Liver (tissue), 9 donors: ENCODE measurements around the gene CMTM8. TPM values are rescaled to one million over a fixed set of nuclear protein-coding genes. Genes with fewer than 3 reads are reported as not detected.

Experiments used
- DNase-seq: peaks from one replicate; pipeline ENCODE4 v3.0.0-alpha.2; 2017; ENCODE audit warnings: low spot score
- H3K27ac ChIP-seq, 2 donors: one replicate each; pipeline ENCODE4 v1.7.0; 2013; ENCODE audit warnings: inconsistent platforms in 2 of 2, low read length in 2 of 2, control low read depth in 1 of 2, low read depth in 1 of 2, mild to moderate bottlenecking in 1 of 2
- H3K27me3 ChIP-seq, 4 donors: one replicate each; pipeline versions ENCODE4 v1.6.1 to v1.7.0; 2013; ENCODE audit warnings: low read length in 3 of 4, inconsistent platforms in 1 of 4, mild to moderate bottlenecking in 1 of 4, moderate library complexity in 1 of 4; ENCODE audit not compliant: control insufficient read depth in 4 of 4, insufficient read depth in 4 of 4
- H3K36me3 ChIP-seq, 4 donors: one replicate each; pipeline versions ENCODE4 v1.6.1 to v1.7.0; 2013; ENCODE audit warnings: low read length in 3 of 4, mild to moderate bottlenecking in 3 of 4, low read depth in 1 of 4, moderate library complexity in 1 of 4; ENCODE audit not compliant: control insufficient read depth in 4 of 4, insufficient read depth in 3 of 4
- H3K4me1 ChIP-seq, 4 donors: one replicate each; pipeline versions ENCODE4 v1.6.1 to v1.7.0; 2013; ENCODE audit warnings: low read length in 3 of 4, mild to moderate bottlenecking in 3 of 4, moderate library complexity in 1 of 4; ENCODE audit not compliant: control insufficient read depth in 4 of 4, insufficient read depth in 4 of 4
- H3K4me3 ChIP-seq, 3 donors: one replicate each; pipeline versions ENCODE4 v1.6.1 to v1.7.0; 2013; ENCODE audit warnings: low read length in 3 of 3, control low read depth in 1 of 3, low read depth in 1 of 3, mild to moderate bottlenecking in 1 of 3
- H3K9ac ChIP-seq, 2 donors: one replicate each; pipeline ENCODE4 v1.7.0; 2013; ENCODE audit warnings: low read length in 2 of 2, mild to moderate bottlenecking in 2 of 2, moderate library complexity in 2 of 2, control low read depth in 1 of 2, low read depth in 1 of 2
- H3K9me3 ChIP-seq, 4 donors: one replicate each; pipeline versions ENCODE4 v1.6.1 to v1.7.0; 2013; ENCODE audit warnings: low read length in 3 of 4; ENCODE audit not compliant: control insufficient read depth in 4 of 4
- EGR1 ChIP-seq, 2 donors: IDR thresholded peaks; 2 replicates each; pipeline ENCODE4 v1.6.1; 2016 to 2018; ENCODE audit warnings: antibody characterized with exemption in 2 of 2, low read depth in 2 of 2
- FOXA1 ChIP-seq: IDR thresholded peaks from 2 replicates; pipeline ENCODE4 v1.6.1; 2016; ENCODE audit warnings: antibody characterized with exemption
- FOXA2 ChIP-seq: IDR thresholded peaks from 2 replicates; pipeline ENCODE4 v1.6.1; 2016; ENCODE audit warnings: antibody characterized with exemption
- GABPA ChIP-seq, 2 donors: IDR thresholded peaks in 1 of 2; conservative IDR thresholded peaks in 1 of 2; 2 replicates each; pipeline ENCODE4 v1.6.1; 2016; ENCODE audit warnings: antibody characterized with exemption in 2 of 2, mild to moderate bottlenecking in 1 of 2, moderate library complexity in 1 of 2
- HNF4A ChIP-seq, 2 donors: conservative IDR thresholded peaks; 2 replicates each; pipeline ENCODE4 v1.6.1; 2016; ENCODE audit warnings: antibody characterized with exemption in 2 of 2, mild to moderate bottlenecking in 2 of 2
- HNF4G ChIP-seq: IDR thresholded peaks from 2 replicates; pipeline ENCODE4 v1.6.1; 2016; ENCODE audit warnings: antibody characterized with exemption
- JUND ChIP-seq, 2 donors: IDR thresholded peaks; 2 replicates each; pipeline ENCODE4 v1.6.1; 2016; ENCODE audit warnings: antibody characterized with exemption in 2 of 2
- NR2F2 ChIP-seq: IDR thresholded peaks from 2 replicates; pipeline ENCODE4 v1.6.1; 2016; ENCODE audit warnings: antibody characterized with exemption
- RAD21 ChIP-seq, 2 donors: IDR thresholded peaks; 2 replicates each; pipeline ENCODE4 v1.6.1; 2016; ENCODE audit warnings: antibody characterized with exemption in 2 of 2, mild to moderate bottlenecking in 2 of 2
- RXRA ChIP-seq, 2 donors: IDR thresholded peaks; 2 replicates each; pipeline ENCODE4 v1.6.1; 2017 to 2018; ENCODE audit warnings: antibody characterized with exemption in 2 of 2, mild to moderate bottlenecking in 1 of 2
- SP1 ChIP-seq: IDR thresholded peaks from 2 replicates; pipeline ENCODE4 v1.6.1; 2018; ENCODE audit warnings: antibody characterized with exemption, mild to moderate bottlenecking
- TAF1 ChIP-seq: conservative IDR thresholded peaks from 2 replicates; pipeline ENCODE4 v1.6.1; 2016; ENCODE audit warnings: antibody characterized with exemption, mild to moderate bottlenecking
- YY1 ChIP-seq: IDR thresholded peaks from 2 replicates; pipeline ENCODE4 v1.6.1; 2016; ENCODE audit warnings: antibody characterized with exemption, mild to moderate bottlenecking
- WGBS: extraction: QIAGEN DNeasy Blood & Tissue Kit; methylation state at CpG from one replicate; pipeline ENCODE4 v1.1.7; 2013; 5-methylcytosine and 5-hydroxymethylcytosine counted together
- polyA plus RNA-seq, 2 donors: library from polyadenylated mRNA; stranded (reverse) in 1 of 2; unstranded in 1 of 2; fragments of 200-250 nt in 1 of 2; fragments of >200 nt in 1 of 2; fragmentation: Nextera tagmentation in 1 of 2; extraction: Ambion mirVana in 1 of 2; gene quantifications; one replicate each; pipeline versions ENCODE4 v1.2.1 to v1.2.3, GENCODE V29; 2013 to 2015
- total RNA-seq, 2 donors: library from RNA; depleted of rRNA; stranded (reverse); fragments of >200 nt; gene quantifications; one replicate each; pipeline ENCODE4 v1.2.3, GENCODE V29; 2014
- TF ChIP-seq, protein P1 (sequence below): IDR thresholded peaks from 2 replicates; pipeline ENCODE4 v1.6.1; 2016; ENCODE audit warnings: antibody characterized with exemption, mild to moderate bottlenecking
- TF ChIP-seq, protein P2 (sequence below): IDR thresholded peaks from 2 replicates; pipeline ENCODE4 v1.6.1; 2016; ENCODE audit warnings: antibody characterized with exemption
- TF ChIP-seq, protein P3 (sequence below): IDR thresholded peaks from 2 replicates; pipeline ENCODE4 v1.6.1; 2016; ENCODE audit warnings: antibody characterized with exemption
- TF ChIP-seq, protein P4 (sequence below): IDR thresholded peaks from 2 replicates; pipeline ENCODE4 v1.6.1; 2016; ENCODE audit warnings: antibody characterized with exemption
- TF ChIP-seq, protein P5 (sequence below): fragments of 150-350 bp; IDR thresholded peaks from 2 replicates; pipeline ENCODE4 v1.5.1; 2017; ENCODE audit warnings: improper control_type of control experiment, low read depth, low read length; ENCODE audit not compliant: missing input control
- donor health status: healthy.
- donor health status: healthy.
- donor health status: healthy.
- donor health status: healthy.
- donor health status: healthy.

The CMTM8 gene
- total and polyA plus RNA-seq, 4 donors = 4.3 to 44.6 (median 12.5) TPM

DNA sequence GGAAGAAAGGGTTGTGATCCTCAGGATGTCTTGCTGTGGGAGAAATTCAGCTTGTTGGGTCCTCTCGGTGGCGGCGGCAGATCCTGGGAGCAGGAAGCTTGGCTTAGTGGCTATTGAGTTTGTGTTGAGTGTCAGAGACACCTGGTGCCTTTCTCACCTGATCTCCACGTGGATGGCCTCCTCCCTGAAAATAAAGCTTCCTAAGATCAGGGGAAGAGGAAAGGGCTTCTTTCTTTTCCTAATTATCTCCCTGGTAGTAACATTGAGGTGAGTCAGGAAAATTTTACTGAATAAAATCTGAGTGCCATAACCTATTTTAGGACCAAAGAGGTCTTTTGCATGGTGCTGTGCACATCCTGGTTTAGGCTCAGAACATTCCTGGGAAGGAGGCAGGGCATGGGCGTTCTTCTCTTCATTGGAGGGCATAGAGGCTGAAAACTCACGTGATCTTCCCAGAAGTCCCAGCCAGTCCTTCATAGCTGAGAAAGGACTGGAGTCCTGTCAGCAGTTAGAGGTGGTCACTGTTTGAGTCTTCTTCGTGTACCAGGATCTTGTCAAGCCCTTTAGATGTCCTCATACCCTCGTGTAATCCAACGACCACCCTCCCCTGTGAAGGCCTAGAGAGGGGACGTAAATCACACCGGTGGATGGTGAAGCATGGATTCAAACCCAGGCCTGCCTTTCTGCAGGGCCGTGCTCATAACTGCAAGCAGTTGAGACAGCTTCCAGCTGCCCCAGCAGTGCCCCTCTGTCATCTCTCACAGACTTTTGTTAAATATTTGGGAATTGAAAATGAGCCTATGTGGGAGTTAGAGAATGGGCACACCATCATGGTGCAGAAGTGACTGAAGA, 1.1 kb downstream of the CMTM8 start:
- DNase-seq = no peak
- Histone ChIP-seq H3K4me1 (peaks cover 8 to 62% (median 44%) of the 10 kb centered on the region in 4 donors), H3K36me3 (no peaks in the 10 kb centered on the region), H3K27me3 (no peaks in the 10 kb centered on the region), H3K9ac (peak overlapping the region in 1 of 2 donors; percentile 79), H3K4me3 (peak overlapping the region; percentile 80 to 93 (median 82)), H3K9me3 (no peaks in the 10 kb centered on the region), H3K27ac (peak overlapping the region; percentile 48 to 87)
- TF ChIP-seq EGR1 (IDR thresholded peaks at IDR 0.05; ENCODE audit: low read depth in 2 of 2) (no peak), SP1 (no peak), JUND (IDR thresholded peaks at IDR 0.05) (no peak), FOXA2 (no peak), RXRA (IDR thresholded peaks at IDR 0.05) (peak in 1 of 2 donors; percentile 16), HNF4A (conservative IDR thresholded peaks at IDR 0.05) (peak; percentile 23 to 27), FOXA1 (no peak), YY1 (peak; percentile 54), TAF1 (no peak), GABPA (IDR thresholded peaks at IDR 0.05 in 1 of 2, conservative IDR thresholded peaks at IDR 0.05 in 1 of 2) (no peak), RAD21 (IDR thresholded peaks at IDR 0.05) (no peak), NR2F2 (no peak), HNF4G (no peak)
- TF ChIP-seq, protein P1, sequence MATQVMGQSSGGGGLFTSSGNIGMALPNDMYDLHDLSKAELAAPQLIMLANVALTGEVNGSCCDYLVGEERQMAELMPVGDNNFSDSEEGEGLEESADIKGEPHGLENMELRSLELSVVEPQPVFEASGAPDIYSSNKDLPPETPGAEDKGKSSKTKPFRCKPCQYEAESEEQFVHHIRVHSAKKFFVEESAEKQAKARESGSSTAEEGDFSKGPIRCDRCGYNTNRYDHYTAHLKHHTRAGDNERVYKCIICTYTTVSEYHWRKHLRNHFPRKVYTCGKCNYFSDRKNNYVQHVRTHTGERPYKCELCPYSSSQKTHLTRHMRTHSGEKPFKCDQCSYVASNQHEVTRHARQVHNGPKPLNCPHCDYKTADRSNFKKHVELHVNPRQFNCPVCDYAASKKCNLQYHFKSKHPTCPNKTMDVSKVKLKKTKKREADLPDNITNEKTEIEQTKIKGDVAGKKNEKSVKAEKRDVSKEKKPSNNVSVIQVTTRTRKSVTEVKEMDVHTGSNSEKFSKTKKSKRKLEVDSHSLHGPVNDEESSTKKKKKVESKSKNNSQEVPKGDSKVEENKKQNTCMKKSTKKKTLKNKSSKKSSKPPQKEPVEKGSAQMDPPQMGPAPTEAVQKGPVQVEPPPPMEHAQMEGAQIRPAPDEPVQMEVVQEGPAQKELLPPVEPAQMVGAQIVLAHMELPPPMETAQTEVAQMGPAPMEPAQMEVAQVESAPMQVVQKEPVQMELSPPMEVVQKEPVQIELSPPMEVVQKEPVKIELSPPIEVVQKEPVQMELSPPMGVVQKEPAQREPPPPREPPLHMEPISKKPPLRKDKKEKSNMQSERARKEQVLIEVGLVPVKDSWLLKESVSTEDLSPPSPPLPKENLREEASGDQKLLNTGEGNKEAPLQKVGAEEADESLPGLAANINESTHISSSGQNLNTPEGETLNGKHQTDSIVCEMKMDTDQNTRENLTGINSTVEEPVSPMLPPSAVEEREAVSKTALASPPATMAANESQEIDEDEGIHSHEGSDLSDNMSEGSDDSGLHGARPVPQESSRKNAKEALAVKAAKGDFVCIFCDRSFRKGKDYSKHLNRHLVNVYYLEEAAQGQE = no peak
- TF ChIP-seq, protein P2, sequence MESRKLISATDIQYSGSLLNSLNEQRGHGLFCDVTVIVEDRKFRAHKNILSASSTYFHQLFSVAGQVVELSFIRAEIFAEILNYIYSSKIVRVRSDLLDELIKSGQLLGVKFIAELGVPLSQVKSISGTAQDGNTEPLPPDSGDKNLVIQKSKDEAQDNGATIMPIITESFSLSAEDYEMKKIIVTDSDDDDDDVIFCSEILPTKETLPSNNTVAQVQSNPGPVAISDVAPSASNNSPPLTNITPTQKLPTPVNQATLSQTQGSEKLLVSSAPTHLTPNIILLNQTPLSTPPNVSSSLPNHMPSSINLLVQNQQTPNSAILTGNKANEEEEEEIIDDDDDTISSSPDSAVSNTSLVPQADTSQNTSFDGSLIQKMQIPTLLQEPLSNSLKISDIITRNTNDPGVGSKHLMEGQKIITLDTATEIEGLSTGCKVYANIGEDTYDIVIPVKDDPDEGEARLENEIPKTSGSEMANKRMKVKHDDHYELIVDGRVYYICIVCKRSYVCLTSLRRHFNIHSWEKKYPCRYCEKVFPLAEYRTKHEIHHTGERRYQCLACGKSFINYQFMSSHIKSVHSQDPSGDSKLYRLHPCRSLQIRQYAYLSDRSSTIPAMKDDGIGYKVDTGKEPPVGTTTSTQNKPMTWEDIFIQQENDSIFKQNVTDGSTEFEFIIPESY = no peak
- TF ChIP-seq, protein P3, sequence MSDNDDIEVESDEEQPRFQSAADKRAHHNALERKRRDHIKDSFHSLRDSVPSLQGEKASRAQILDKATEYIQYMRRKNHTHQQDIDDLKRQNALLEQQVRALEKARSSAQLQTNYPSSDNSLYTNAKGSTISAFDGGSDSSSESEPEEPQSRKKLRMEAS = peak; percentile 56
- TF ChIP-seq, protein P4, sequence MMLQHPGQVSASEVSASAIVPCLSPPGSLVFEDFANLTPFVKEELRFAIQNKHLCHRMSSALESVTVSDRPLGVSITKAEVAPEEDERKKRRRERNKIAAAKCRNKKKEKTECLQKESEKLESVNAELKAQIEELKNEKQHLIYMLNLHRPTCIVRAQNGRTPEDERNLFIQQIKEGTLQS = no peak
- TF ChIP-seq, protein P5, sequence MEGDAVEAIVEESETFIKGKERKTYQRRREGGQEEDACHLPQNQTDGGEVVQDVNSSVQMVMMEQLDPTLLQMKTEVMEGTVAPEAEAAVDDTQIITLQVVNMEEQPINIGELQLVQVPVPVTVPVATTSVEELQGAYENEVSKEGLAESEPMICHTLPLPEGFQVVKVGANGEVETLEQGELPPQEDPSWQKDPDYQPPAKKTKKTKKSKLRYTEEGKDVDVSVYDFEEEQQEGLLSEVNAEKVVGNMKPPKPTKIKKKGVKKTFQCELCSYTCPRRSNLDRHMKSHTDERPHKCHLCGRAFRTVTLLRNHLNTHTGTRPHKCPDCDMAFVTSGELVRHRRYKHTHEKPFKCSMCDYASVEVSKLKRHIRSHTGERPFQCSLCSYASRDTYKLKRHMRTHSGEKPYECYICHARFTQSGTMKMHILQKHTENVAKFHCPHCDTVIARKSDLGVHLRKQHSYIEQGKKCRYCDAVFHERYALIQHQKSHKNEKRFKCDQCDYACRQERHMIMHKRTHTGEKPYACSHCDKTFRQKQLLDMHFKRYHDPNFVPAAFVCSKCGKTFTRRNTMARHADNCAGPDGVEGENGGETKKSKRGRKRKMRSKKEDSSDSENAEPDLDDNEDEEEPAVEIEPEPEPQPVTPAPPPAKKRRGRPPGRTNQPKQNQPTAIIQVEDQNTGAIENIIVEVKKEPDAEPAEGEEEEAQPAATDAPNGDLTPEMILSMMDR = no peak
- WGBS = 18% methylated on average over 12 of the region's 12 CpGs
